GM18517 (cell line): ENCODE data around the gene CEP135.
"Not testable (repeated sequence)": the region's sequence is repeated elsewhere in the genome, so short reads cannot be mapped to it uniquely, and the experiment has no call there.

Experiments used
- ATAC-seq: cut with Tn5 transposase; IDR thresholded peaks from one replicate; pipeline ENCODE4 v1.9.1; 2021; ENCODE audit warnings: mild to moderate bottlenecking, moderate library complexity; ENCODE audit not compliant: unreplicated experiment

CEP135 gene

GRCh38 chr4:56062526-56063145 lies 113.9 kb downstream of the CEP135 start:
- no peak for ATAC-seq

GRCh38 chr4:56066493-56066892 lies 117.7 kb downstream of the CEP135 start:
- ATAC-seq, result no peak

- no peak for ATAC-seq
Observed at GRCh38 chr4:56067826-56068225, 119.1 kb downstream of the CEP135 start.

- ATAC-seq, result not testable (repeated sequence)
Observed at GRCh38 chr4:56072730-56073129, 124.0 kb downstream of the CEP135 start.

GRCh38 chr4:56077676-56078075 lies 128.9 kb downstream of the CEP135 start:
- ATAC-seq, result no peak

- ATAC-seq, result no peak
Observed at GRCh38 chr4:56078866-56079265, 130.1 kb downstream of the CEP135 start.

GRCh38 chr4:56080384-56080783 lies 131.6 kb downstream of the CEP135 start:
- ATAC-seq, result no peak

- ATAC-seq, result no peak
Observed at GRCh38 chr4:56082829-56083228, 134.1 kb downstream of the CEP135 start.
